Activated CD4-positive, alpha-beta T cell treated with anti-CD3 and anti-CD28 coated beads for 48 hours (primary cell): Measurements from ENCODE around the gene CACNA1A.
"Not testable (repeated sequence)": the region's sequence is repeated elsewhere in the genome, so short reads cannot be mapped to it uniquely, and the experiment has no call there.

Source experiments
- DNase-seq: peaks from one replicate; pipeline ENCODE4 v3.0.0-alpha.2; 2020

Gene CACNA1A

DNA sequence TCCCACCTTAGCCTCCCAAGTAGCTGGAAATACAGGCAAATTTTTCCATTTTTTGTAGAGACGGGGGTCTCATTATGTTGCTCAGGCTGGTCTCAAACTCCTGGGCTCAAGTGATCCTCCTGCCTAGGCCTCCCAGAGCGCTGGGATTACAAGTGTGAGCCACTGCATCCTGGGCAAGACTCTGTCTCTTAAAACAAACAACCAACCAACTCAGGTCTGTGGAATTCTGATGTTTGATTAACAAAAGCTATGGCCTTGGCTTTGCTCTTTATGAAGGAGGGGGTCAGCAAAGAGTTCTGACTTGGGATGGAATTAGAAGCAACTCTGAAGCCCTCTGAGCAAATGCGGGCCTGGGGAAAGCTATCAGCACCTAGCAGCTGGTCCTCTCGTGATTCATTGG, 238.4 kb downstream of the CACNA1A start:
- no peak for DNase-seq

- no peak for DNase-seq
These were observed 239.1 kb downstream of the CACNA1A start for GRCh38 chr19:13267131-13267530.

DNA sequence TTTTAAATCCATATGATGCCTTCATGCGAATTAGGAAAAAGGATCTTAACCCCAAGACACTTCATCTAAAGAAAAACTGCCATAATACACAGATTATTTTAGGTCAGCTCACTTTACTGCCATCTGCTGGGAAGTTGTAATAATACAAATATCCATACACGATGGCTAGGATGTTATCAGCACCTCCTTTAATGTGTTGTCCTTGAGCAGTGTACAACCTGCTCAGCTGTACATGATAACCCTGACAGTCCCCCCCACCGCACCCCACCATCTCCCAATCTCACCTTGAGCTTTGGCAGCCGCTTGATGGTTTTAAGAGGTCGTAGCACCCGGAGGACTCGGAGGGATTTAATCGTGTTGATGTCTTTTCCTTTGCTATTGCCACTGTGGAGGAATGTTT, 243.8 kb downstream of the CACNA1A start:
- DNase-seq, result no peak

DNA sequence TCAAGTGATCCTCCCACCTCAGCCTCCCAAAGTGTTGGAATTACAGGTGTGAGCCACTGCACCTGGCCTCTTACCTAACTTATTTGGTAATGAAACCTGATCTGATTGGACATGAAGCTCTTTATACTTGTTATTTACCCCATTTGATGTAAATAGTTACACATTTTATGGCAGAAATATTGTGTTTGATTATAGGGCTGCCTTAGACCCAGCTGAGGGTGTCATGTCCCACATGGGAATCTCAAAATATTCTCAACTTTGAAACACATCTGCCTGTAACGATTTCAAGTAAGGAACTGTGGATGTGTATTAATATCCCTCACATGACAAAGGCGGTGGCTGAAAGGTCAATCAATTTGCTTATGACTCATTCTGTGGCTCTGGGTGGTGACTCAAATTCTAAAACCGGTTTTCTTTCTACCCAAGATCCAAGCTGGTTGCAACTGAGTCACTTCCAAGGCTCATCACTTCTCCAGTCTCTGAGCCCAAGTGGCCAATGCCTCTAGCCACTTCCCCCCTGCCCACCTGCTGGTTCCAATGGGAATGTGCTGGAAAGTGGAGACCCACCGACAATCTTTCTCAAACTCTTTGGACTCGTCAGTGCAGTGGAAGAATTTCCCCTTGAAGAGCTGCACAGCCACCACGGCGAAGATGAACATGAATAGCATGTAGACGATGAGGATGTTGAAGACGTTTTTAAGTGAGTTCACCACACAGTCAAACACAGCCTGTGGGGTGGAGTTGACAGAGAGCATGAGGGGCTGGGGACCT, 245.2 kb downstream of the CACNA1A start:
- peak; percentile 54 for DNase-seq

- no peak for DNase-seq
These were observed 249.4 kb downstream of the CACNA1A start for GRCh38 chr19:13256918-13257317.

DNA sequence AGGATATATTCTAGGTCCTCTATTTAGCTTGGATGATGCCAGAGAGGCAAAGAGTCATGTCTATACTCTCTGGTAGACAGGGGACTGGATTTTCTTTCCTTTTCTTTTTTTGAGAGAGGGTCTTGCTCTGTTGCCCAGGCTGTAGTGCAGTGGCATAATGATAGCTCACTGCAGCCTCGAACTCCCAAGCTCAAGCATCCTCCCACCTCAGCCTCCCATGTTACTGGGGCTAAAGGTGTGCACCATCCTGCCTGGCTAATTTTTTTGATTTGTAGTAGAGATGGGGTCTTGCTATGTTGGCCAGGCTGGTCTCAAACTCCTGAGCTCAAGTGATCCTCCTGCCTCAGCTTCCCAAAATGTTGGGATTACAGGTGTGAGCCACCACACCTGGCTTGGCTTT, 249.9 kb downstream of the CACNA1A start:
- DNase-seq, result not testable (repeated sequence)

DNA sequence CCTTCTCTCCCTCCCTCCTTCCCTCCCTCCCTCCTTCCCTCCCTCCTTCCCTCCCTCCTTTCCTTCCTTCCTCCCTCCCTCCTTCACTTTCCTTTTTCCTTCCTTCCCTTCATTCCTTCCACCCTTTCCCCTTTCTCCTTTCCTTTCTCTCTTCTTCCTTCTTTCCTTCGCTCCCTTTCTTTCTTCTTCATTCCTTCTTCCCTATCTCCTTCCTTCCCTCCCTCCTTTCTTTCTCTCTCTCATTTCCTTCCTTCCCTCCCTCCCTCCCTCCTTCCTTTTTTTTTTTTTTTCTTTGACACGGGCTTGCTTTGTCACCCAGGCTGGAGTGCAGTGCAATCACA, 250.6 kb downstream of the CACNA1A start:
- no peak for DNase-seq

DNA sequence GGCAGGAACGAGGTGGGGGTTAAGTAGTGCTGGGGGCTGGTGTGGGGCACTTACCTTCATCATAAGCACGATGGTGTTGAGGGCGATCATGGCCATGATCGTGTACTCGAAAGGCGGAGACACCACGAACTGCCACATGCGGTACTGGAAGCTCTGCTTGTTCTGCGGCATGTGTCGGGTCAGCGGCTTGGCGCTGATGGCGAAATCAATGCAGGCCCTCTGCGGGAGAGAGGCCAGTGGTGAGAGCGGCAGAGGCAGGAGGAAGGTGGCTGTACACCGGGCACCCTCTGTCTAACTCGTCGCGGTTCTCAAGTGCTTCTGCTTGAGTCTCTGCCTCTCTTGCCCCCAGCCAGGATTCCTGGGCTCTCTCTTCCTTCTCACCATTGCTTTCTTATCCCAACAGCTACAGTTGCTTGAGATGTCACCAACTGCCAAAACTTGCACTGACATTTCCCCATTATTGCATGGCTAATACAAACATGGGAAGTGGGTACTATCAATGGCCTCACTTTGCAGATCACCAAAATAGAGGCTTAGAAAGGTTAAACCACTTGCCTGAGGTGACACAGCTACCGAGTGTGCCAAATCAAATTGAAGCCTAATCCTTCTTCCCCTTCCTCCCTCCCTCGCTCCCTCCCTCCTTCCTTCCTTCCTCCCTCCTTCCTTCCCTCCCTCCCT, 251.1 kb downstream of the CACNA1A start:
- no peak for DNase-seq

GRCh38 chr19:13252569-13253335, 253.5 kb downstream of the CACNA1A start:
- DNase-seq, result no peak

DNA sequence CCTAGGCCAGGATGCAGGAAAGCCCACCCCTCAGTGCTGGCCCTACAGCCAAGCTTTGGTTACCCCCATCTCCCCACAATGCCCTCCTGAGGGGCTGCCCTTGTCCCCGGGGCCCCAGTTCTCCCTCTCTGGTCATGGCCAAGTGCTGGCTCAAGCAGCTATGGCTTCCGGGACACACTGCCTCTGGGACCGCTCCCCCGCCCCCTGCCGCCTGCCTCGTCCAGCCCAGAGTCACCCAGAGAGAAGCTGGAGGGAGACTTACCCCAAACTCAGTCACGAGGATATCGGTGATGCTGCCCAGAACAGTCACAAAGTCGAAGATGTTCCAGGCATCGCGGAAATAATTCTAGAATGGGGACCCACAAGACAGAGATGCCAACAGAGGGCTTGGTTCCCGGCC, 261.4 kb downstream of the CACNA1A start:
- DNase-seq, result no peak

- DNase-seq, result peak; percentile 37
These were observed 264.8 kb downstream of the CACNA1A start for GRCh38 chr19:13241231-13242104.

DNA sequence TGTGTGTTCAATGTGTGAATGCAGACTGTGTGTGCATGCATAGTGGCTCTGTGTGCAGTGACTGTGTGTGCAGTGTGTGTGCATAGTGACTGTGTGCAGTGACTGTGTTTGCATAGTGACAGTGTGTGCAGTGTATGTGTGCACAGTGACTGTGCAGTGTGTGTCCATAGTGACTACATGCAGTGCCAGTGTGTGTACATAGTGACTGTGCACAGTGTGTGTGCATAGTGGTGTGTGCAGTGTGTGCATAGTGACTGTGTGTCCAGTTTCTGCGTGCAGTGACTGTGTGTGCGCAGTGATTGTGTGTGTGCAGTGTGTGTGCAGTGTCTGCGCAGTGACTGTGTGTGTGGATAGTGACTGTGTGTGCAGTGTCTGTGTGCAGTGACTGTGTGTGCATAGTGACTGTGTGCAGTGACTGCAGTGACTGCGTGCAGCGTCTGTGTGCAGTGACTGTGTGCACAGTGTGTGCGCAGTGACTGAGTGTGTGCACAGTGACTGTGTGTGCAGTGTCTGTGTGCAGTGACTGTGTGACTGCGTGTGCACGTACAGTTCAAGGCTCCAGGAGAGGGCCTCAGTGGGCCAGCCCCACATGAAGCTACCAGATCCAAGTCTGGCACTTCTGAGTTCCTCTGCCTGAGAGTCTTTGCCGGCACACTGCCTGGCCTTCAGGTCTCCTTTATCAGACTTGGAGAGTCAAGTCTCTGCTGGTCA, 265.8 kb downstream of the CACNA1A start:
- no peak for DNase-seq

DNA sequence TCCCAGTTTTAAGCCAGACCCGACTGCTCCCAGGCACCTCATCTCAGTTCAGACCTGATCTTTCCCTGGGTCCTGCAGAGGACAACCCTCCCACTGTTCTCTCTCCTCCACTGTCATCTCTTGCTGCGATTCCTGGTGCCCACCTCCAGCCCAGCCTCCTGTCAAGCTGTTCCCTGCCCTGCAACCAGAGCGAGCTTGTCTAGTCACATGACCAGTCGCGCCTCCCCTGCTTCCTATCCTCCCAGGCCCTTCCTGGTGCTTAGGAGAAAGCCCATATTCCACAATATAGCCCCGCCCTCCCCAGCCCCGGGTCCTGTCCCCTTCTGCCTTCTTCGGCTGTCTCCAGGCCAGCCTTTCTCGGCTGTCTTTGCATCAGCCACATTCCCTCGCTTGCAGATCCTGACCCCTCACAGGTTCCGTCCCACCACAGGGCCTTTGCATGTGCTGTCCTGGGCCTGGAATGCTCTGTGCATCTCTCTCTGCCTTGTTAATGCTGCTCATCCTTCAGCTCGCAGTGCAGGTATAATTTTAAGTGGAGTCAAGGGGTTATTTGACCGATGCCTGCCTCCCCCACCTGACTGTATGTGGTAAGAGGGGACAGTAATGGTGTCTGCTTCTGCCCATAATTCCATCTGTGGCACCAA, 267.3 kb downstream of the CACNA1A start:
- no peak for DNase-seq

DNA sequence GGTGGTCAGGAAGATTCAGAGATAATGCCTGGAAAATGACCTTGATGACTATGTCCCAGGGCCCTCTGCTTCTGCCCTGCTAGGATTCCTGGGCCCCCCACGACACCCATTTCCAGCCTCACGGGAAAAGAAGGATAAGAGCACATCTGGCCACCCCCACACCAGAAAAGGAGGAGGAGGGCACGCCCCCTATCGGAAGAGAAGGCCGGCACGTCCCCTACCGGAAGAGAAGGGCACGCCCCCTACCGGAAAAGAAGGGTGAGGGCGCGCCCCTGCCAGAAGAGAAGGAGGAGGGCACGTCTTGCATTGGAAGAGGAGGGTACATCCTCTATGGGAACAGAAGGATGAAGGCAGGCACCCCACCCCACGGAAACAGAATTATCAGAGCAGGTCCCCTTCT, 271.8 kb downstream of the CACNA1A start:
- peak; percentile 77 for DNase-seq

DNA sequence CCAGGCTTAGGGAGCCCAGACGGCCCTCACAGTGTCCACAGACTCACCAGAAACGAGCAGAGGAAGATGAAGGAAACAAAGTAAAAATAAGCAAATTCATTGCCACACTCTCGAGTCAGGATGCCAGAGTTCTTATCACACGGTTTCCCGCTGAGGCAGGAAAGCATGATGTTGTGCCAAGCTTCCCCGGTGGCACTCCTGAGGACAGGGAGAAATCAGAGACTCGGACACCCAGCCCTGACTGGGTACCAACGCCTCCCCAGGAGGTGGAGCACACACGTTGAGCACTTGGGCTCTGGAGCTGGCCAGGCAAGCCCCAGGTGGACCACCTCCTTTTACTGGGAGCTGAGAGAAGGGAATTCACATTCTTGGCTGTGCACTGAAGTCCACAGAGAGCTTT, 274.6 kb downstream of the CACNA1A start:
- DNase-seq, result no peak

DNA sequence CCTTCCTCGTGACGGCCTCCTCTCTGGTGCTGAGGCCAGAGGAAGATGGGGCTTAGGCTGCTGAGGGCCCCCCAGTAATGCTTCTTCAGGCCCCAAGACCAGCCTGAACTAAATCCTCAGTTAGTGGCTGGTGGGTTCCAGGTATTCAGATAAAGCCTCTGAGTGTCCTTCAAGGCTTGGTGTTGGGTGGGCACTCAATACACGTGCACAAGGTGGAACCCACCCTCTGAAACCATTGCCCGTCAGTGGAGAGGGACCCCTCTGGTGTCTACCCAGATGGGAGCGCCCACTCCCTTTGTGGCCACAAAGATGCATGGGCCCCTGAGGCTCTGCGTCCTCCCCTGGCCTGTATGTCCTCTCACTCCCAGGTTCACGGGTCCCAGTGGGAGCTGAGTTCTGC, 277.0 kb downstream of the CACNA1A start:
- no peak for DNase-seq

- DNase-seq, result no peak
These were observed 277.7 kb downstream of the CACNA1A start for GRCh38 chr19:13228561-13228960.

DNA sequence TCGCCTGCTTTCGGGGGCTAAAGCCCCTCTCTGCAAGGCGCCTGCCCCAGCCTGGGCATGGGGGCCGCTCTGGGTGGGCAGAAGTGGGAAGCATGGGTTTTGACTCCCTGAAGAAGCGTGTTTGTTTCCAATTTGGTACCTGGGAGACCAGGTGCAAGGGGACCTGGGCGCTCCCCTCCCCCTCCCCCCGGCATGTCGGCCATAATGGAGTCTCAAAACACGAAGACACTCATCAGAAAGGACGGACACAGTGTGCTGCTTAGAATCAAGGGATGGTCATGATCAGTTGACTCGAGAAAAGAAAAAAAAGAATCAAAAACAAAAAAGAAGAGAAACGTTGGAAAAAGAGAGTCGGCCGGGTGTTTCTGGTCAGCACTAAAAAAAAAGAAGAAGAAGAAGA, 279.3 kb downstream of the CACNA1A start:
- no peak for DNase-seq

GRCh38 chr19:13225973-13226865, 280.1 kb downstream of the CACNA1A start:
- no peak for DNase-seq

DNA sequence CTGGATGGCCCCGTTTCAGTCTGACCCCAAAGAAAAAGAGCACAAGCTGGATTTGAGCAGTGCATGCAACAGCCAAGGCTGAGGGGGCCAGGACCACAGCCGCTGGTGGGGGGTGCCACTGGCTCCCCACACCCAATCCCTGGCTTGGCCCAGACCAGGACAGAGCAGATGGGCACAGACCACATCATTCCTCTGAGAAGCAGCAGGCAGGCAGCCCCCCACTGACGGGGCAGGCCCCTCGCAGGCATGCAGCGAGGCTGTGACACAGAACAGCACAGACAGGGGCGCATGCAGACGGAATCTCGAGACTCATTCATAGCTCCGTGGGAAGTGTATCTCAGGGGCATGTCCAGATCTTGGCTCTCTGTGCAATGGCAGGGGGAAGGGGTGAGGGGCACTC, 281.2 kb downstream of the CACNA1A start:
- DNase-seq, result no peak

DNA sequence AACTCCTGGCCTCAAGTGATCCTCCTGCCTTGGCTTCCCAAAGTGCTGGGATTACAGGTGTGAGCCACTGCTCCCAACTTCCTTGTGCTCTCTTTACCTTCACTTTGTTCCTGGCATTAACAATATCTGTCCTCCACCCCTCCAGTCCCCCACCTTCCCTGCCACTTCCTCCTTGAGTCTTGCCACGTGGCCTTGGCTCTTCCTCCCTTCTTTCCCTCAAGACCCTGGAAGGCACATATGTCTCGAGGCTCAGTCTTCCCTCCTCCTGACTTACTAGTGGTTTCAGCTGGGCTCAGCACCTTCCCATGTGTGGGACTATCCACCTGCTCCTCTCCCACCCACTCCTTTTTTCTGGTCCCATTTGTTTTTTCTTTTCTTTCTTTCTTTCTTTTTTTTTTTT, 285.4 kb downstream of the CACNA1A start:
- DNase-seq, result no peak
